DOHH2 (cell line): ENCODE results near the gene PLXNA2.

Source experiments
- H3F3A ChIP-seq: fragments of 200-600 bp; sonication (generic), shearing (Covaris generic); 2 replicates; pipeline ENCODE4 v1.6.0; 2016; ENCODE audit warnings: antibody characterized with exemption, mild to moderate bottlenecking; ENCODE audit not compliant: control insufficient read depth, insufficient read depth
- H3K27ac ChIP-seq: fragments of 200-600 bp; sonication (generic); 2 replicates; pipeline ENCODE4 v1.5.1; 2014; ENCODE audit warnings: low read depth, mild to moderate bottlenecking, low read length, moderate library complexity
- H3K27me3 ChIP-seq: fragments of 200-600 bp; sonication (generic); 2 replicates; pipeline ENCODE4 v1.6.1; 2014; ENCODE audit warnings: mild to moderate bottlenecking, low read length, mixed read lengths; ENCODE audit not compliant: control insufficient read depth
- H3K36me3 ChIP-seq: fragments of 200-600 bp; sonication (generic); 2 replicates; pipeline ENCODE4 v1.6.1; 2014; ENCODE audit warnings: mild to moderate bottlenecking, low read length, moderate library complexity, mixed read lengths; ENCODE audit not compliant: control insufficient read depth
- H3K4me1 ChIP-seq: fragments of 200-600 bp; sonication (generic); 2 replicates; pipeline ENCODE4 v1.6.1; 2014; ENCODE audit warnings: mild to moderate bottlenecking, low read length, mixed read lengths; ENCODE audit not compliant: control insufficient read depth
- H3K4me2 ChIP-seq: fragments of 200-600 bp; sonication (generic); 2 replicates; pipeline ENCODE4 v1.6.0; 2014; ENCODE audit warnings: mild to moderate bottlenecking, low read length, moderate library complexity
- H3K4me3 ChIP-seq: fragments of 200-600 bp; sonication (generic); 2 replicates; pipeline ENCODE4 v1.5.1; 2014; ENCODE audit warnings: mild to moderate bottlenecking, low read length, mixed read lengths
- H3K79me2 ChIP-seq: fragments of 200-600 bp; sonication (generic); 2 replicates; pipeline ENCODE4 v1.6.1; 2014; ENCODE audit warnings: mild to moderate bottlenecking, low read length, mixed read lengths; ENCODE audit not compliant: control insufficient read depth
- H3K9me2 ChIP-seq: fragments of 200-600 bp; sonication (generic); replicated peaks from 2 replicates; pipeline ENCODE4 v1.6.1; 2014; ENCODE audit warnings: mild to moderate bottlenecking, low read length, mixed read lengths; ENCODE audit not compliant: control insufficient read depth
- H3K9me3 ChIP-seq: fragments of 200-600 bp; sonication (generic); 2 replicates; pipeline ENCODE4 v1.6.1; 2014; ENCODE audit warnings: antibody characterized with exemption, low read length, mixed read lengths; ENCODE audit not compliant: control insufficient read depth, insufficient read depth
- H4K20me1 ChIP-seq: fragments of 200-600 bp; sonication (generic); 2 replicates; pipeline ENCODE4 v1.6.0; 2014; ENCODE audit warnings: low read depth, mild to moderate bottlenecking, antibody characterized with exemption, low read length, moderate library complexity; ENCODE audit not compliant: control insufficient read depth, insufficient read depth
- EZH2phosphoT487 ChIP-seq: fragments of 200-600 bp; sonication (generic); IDR thresholded peaks from 2 replicates; pipeline ENCODE4 v1.6.1; 2017; ENCODE audit warnings: borderline replicate concordance, mild to moderate bottlenecking, antibody characterized with exemption, low read length, moderate library complexity, mixed read lengths
- TF ChIP-seq, protein P1 (sequence below): fragments of 200-600 bp; sonication (generic); IDR thresholded peaks from one replicate; pipeline ENCODE4 v1.5.1; 2014; ENCODE audit warnings: antibody characterized with exemption, mild to moderate bottlenecking, low read depth, low read length; ENCODE audit not compliant: poor library complexity, severe bottlenecking

The PLXNA2 gene

DNA sequence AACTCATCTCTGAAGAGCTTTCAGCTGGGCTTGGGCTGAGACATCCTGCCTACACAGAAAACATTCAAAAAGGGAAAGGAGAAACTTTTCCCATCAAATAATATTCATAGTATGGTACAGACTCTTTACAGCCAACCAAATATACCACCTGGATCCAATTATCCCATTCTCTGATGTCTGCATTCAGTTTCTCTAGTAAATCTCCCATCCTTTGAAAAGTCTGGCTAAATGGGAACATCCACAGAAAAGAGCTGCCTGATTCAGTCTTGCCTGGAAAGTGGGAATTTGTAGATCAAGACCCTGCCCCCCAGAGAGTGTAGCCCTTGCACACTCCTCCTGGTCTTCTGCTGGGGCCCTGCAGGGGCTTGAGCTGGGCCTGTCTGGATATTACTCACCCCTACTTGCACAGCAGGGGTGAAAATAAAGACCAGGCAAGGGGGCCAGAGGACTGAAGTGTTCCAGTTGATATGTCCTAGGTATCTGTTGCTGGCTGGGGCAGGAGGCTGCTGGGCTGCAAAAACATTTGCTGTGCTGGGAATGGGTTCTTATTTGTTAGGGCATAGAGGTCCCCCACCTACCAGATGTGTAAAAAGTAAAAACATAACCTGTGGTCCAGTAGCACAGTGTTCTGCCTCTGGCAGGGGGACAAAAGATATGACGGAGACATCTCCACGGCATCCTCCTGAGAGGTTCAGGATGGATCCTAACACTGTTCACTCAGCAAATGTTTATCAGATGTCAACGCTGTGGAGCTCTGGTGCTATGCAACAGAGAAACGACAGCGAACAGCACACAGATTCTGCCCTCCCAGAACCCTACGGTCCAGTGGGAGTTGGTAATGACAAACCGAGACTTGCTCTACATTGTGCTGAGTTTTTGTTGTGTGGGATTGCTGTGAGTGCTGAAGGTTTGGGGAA lies 140.3 kb downstream of the PLXNA2 start:
- Histone ChIP-seq H3K9me2 (no peaks in the 10 kb centered on the region), H3K27me3 (no peaks in the 10 kb centered on the region), H4K20me1 (no peaks in the 10 kb centered on the region), H3K79me2 (no peaks in the 10 kb centered on the region), H3K4me1 (no peaks in the 10 kb centered on the region), H3F3A (no peaks in the 10 kb centered on the region), H3K4me2 (no peak overlapping the region), H3K4me3 (no peak overlapping the region), H3K36me3 (no peaks in the 10 kb centered on the region), H3K27ac (no peak overlapping the region), H3K9me3 (no peaks in the 10 kb centered on the region)
- TF ChIP-seq EZH2phosphoT487, result no peak
- TF ChIP-seq, protein P1, sequence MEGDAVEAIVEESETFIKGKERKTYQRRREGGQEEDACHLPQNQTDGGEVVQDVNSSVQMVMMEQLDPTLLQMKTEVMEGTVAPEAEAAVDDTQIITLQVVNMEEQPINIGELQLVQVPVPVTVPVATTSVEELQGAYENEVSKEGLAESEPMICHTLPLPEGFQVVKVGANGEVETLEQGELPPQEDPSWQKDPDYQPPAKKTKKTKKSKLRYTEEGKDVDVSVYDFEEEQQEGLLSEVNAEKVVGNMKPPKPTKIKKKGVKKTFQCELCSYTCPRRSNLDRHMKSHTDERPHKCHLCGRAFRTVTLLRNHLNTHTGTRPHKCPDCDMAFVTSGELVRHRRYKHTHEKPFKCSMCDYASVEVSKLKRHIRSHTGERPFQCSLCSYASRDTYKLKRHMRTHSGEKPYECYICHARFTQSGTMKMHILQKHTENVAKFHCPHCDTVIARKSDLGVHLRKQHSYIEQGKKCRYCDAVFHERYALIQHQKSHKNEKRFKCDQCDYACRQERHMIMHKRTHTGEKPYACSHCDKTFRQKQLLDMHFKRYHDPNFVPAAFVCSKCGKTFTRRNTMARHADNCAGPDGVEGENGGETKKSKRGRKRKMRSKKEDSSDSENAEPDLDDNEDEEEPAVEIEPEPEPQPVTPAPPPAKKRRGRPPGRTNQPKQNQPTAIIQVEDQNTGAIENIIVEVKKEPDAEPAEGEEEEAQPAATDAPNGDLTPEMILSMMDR, result no peak

DNA sequence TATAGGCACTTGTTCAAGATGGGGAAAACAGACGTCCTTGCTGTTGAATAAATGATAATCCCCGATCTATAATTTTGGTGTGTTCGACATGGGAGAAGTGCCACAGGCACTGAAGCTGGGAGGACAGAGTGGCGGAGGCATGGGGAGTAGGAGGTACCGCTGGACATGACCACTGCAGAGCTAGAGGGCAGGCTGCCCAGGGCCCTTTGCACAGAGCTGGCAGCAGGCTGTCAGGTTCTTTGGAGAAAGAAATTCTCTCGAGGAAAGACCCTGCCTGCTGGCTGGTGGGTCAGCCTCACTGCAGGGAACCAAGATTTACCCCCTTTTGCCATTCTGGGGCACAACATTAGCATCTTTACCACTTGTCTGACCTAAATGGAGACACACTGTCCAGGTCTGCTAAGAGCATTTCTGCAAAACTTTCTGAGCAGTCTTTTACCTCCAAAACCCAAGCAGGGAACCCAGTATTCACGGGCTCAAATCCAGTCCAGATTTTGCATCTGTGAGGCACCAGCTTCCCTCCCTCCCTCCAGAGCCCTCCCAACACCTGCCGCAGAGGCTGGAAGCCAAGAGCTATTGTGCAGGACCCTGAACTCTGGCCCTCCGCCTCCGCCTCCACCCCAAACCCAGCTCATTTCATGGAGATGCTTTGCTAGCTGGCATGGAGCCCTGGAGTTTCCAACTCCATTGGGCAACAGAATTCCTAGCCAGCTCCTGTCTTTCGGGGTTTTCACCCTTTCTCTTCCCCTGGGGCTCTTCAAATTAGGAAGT lies 142.3 kb downstream of the PLXNA2 start:
- Histone ChIP-seq H3K9me3 (no peaks in the 10 kb centered on the region), H3K9me2 (no peaks in the 10 kb centered on the region), H3K27ac (no peak overlapping the region), H3K4me1 (no peaks in the 10 kb centered on the region), H3K4me2 (no peak overlapping the region), H3K36me3 (no peaks in the 10 kb centered on the region), H3K27me3 (no peaks in the 10 kb centered on the region), H3F3A (no peaks in the 10 kb centered on the region), H4K20me1 (no peaks in the 10 kb centered on the region), H3K4me3 (no peak overlapping the region), H3K79me2 (no peaks in the 10 kb centered on the region)
- TF ChIP-seq EZH2phosphoT487, result no peak
- TF ChIP-seq, protein P1, result no peak

DNA sequence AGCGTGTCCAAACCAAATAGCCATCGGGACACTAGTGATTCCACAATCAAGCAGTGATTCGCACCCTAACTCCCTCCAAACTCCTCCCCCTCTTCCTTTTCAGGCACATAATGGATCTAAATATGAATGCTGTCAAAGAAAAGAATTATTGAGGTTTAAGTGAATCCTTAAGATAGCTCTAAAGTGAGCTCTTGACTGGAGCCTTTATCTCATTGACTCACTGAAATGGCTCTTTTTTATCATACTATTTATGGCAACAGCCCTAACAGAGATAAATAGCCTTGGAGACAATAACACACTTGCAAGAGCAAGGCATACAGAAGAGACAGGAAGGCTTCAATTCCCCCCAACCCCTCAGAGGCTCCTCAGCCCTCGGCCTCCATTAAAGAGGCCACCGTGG lies 143.3 kb downstream of the PLXNA2 start:
- Histone ChIP-seq H3K27ac (no peak overlapping the region), H3K9me2 (no peaks in the 10 kb centered on the region), H3K4me1 (no peaks in the 10 kb centered on the region), H3K27me3 (no peaks in the 10 kb centered on the region), H3K79me2 (no peaks in the 10 kb centered on the region), H3F3A (no peaks in the 10 kb centered on the region), H4K20me1 (no peaks in the 10 kb centered on the region), H3K4me3 (no peak overlapping the region), H3K9me3 (no peaks in the 10 kb centered on the region), H3K4me2 (no peak overlapping the region), H3K36me3 (no peaks in the 10 kb centered on the region)
- TF ChIP-seq, protein P1, result no peak
- no peak for TF ChIP-seq EZH2phosphoT487
